Stimulated activated CD4-positive, alpha-beta T cell treated with anti-CD3 and anti-CD28 coated beads, Interleukin-2, amount 100 ng/mL, for 4 hours (primary cell): ENCODE measurements around the gene GEMIN8.

Source experiments
- DNase-seq: peaks from one replicate; pipeline ENCODE4 v3.0.0-alpha.2; 2020; ENCODE audit warnings: low read depth

Gene GEMIN8

DNA sequence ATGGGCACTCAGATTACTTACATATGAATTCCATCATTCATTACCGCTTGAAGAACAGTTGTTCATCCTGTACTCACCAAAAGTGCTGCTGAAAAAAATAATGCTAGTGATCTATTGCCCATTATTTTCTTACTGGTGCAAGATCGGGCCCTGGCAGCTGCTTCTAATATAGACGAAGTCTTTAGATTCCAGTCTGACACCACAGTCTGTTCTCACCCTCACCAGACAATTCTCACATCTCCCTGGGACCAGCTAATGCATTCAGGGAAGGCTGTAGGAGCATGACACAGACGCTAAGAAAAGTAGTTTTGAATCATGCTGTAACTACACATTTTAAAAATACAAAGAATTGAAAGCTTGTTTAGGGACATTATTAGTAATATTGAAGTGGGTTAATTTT is 13.8 kb downstream of the GEMIN8 start:
- DNase-seq, result no peak

DNA sequence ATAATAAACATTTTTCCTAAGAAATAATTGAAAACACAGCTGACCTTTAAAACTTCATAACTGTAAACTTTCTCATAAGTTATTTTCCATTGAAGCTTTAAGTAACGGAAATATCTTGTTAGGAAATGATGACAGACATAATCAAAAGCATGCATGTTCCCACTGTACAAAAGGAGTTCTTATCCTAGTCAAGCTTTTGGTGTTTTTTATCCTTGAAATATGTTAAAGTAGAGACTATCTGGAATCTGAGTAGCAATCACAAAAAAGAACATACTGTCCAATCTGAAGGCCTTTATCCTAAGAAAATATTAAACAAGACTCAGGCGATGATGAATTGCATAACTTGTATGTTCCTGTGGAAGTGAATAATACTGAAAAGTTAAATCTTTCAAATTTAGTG is 14.4 kb downstream of the GEMIN8 start:
- no peak for DNase-seq

DNA sequence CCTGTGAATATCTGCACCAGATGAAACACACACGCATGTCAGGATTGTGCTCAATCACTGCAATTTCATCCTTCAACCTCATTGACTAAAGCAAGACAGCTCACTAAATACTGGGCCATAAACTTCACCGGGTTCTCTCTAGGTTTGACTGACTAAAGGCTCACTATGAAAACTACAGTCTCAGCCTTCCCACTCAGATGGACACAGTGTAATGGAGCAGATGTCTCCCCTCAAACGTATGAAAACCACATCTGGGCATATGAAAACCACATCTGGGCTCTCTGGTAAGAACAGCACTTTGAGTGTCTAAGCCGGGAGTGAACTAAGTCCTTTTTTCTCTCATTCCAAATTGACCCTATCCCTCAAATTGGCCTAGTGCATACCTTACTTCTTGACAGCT is 15.2 kb downstream of the GEMIN8 start:
- DNase-seq, result no peak

DNA sequence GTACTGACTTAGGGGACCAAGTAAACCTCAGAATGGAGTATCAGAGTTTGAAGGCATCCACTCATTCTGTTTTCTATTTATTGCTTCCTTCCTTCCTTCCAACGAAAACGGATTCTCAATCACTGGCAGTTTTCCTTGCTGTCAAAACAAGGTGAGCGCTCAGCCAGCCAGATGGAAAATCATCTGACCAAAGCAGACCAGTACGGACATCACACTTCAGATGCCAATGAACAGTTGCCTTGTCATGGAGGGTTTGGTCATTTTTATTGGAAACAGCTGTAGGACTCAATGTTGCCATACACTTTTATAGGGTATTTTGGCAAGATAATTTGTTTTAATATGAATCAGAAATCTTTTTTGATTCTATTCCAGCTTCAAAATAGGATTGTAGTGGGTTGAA is 16.6 kb downstream of the GEMIN8 start:
- no peak for DNase-seq

DNA sequence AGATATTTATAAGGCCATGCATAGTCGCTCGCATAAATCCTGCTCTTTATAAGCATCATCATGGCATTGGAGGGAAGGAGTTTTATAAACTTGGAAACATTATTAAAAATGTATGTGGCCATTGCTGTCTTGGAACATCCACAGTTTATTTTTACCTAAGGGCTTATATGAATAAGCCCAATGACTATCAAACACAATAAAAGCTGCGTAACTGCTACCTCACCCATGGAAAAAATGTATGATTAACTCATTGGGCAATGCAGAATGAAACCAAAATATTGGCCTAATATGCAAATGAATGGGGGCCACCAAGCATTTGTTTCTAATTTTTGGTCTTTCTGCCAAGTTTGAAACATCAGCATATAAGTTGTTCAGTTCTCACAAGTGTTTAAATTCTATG is 19.1 kb downstream of the GEMIN8 start:
- no peak for DNase-seq

DNA sequence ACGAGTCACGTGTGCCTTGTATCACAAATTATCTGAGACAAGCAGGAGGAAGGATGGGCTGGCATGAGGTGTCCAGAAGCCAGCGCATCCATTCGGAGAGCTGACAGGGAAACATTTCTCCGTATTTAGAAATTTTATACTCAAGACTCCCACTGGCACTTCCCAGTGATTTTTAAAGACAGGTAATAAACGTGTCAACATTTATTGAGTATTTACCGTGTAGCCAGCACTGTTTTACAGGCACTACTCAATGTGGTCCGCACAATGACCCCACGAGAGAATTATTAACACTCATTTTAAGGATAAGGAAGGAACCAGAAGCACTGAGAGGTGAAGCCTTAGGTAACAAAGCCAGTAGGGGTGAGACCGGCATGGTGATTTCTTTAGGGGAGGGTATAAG is 23.2 kb downstream of the GEMIN8 start:
- no peak for DNase-seq

DNA sequence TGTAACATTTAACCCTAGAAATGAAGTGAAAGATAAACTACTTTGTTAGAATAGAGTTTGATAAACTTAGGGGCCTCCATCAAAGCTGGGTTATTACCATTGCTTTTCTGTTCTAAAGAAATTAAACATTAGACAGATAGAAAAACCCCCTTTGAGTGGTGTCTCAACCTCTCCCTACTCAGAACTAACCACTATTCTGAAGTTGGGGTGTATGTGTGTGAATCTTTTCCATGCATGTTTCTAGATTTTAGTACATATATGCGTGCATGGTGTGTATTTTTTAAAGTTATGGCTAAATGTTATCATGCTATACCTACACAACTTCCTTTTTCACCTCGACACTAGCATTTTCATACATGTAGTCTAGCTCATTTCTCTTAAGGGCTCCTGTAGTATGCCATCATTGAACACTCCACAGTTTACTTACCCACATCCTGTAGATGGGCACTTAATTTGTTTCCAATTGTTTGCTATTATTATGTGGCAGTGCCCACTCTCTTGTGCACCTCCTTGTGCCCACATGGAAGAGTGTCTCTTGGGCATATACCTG is 25.7 kb downstream of the GEMIN8 start:
- no peak for DNase-seq

DNA sequence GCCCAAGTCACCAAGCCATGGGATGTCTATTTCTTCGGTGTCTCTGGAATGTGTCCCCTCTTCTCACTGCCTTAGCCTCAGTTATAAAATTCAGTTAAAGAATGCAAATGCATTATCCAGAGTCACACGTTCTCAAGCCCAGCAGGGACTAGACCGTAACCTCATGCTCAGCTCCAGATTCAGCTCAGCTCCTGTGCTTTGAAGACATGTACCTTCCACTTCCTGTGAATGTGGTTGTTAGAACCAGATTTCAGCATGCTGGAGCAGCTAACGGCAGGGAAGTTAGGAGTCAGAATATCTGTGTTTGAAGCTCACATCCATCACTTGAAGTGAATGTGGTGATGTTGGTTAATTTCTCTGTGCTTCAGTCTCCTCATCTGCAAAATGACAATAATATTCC is 26.7 kb downstream of the GEMIN8 start:
- no peak for DNase-seq

DNA sequence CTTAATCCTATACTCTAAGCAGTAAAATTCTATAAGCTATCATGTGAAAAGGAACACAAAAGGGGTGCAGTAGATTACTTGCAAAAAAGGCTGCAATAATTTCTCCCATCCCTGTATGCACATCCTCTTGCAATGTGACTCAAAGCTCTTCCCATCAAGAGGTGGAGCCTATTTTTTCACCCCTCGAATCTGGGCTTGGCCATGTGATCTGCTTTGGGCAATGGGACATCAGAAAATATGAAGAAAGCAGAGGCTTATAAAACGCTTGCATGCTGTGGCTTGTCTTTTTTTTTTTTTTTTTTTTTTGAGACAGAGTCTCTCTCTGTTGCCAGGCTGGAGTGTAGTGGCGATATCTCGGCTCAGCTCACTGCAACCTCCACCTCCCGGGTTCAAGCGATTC is 33.0 kb downstream of the GEMIN8 start:
- no peak for DNase-seq

DNA sequence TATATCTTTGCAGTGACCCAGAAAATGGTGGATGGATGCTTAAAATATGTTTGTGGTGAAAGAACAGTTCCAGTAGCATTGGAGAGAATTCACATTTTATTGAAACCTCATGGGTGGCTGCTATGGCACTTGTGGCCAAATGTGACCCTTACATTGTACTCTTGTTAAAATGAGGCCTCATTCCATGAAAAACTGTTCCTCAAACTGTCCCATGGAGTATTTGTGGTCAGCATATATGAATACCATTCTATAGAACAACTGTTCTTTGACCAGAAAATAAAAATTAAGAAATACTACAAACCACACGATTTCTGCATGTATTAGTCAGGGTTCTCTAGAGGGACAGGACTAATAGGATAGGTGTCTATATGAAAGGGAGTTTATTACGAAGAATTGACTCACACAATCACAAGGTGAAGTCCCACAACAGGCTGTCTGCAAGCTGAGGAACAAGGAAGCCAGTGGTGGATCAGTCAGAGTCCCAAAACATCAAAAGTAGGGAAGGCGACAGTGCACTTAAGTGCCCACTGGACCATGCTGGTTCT is 35.1 kb downstream of the GEMIN8 start:
- no peak for DNase-seq

DNA sequence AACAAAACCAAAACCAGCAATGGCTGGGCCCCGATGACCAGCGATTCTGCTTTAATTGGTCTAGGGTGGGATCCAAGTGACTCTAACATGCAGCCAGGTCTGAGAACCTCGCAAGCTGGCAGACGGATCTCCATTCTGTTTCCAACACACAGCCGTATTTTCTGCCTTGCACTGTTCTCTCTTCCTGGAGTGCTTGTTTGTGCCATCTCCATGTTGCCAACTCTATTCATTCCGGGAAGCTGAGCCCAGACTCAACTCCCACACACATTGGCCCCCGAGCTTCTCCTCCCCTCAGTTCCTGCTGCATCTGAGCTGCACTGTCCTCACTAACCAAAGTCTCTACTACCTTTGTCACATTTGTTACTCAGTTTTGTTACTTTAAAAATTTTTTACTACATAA is 35.6 kb downstream of the GEMIN8 start:
- DNase-seq, result no peak

DNA sequence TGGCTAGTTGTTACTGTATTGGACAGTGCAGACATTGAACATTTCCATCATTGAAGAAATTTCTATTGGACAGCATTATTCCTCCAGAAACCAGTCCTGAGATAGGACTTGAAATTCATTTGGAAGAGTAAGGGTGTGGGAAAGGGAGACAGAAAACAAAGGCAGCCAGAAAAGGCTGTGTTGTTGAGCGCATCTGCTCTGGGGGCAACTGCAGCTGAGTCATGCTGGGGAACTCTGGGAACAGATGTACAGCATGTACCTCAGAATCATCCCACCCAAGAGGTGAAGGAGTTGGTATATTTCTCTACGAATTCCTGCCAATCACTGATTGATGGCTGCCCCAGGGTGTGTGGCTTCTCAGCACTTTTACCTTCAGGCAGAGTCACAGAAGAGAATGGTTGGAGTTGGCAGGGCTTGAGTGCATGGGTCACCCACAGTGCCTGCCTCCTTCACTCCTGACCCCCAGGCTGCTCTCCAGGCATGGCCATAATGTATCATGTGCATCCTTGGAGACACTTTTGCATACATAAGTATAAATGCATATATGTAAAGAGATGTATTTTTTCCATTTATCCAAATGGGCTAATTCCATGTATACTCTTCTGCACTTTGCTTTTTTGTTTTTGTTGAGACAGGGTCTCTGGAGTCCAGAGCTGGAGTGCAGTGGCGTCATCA is 39.4 kb downstream of the GEMIN8 start:
- DNase-seq, result no peak

DNA sequence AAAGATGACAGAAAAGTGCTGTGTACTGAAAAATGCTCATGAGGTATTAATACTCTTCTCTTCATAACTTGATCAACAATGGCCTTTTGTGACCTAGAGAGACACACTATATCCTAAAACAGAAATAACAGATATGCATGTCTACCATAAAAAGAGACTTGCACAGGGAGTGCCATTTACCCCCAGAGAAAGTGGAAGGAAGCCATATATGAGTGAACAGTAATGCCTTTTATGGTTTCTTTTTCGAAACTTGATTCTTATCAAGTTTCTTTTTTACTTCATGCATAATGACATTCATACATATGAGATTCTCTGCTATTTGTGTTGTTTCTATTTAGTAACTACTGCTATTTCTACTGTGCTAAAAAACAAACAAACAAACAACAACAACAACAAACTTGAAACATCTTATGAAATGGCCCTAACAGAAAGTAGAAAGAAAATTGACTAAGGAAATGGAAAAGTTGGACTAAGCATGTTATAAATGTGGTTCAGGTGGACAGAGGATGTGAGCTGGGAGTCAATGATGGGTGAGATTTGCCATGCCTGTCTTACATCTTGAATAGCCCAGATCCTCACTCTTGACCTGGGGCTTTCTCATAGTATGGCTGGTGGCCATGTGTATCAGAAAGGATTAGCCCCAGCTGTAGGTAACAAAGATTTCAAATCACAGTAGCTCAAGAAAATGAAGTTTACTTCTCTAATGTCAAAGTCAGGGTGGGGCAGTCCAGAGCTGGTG is 43.8 kb downstream of the GEMIN8 start:
- no peak for DNase-seq

DNA sequence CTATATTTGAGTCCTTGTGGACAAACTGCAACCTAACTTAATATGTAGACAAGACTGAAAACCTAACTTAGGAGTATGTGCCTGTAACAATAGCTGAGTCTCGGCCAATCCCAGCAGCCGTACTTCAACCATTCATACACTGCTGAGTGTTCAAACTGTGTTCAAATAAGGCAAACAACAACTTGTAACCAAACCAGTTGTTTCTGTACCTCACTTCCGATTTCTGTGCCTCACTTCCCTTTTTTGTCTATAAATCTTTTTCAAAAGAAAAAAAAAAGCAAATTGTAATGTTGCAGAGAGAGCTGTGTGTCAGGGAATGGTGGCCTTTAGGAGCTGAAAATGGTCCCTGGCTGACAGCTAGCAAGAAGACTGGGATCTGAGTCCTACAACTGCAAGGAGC is 46.0 kb downstream of the GEMIN8 start:
- DNase-seq, result no peak

DNA sequence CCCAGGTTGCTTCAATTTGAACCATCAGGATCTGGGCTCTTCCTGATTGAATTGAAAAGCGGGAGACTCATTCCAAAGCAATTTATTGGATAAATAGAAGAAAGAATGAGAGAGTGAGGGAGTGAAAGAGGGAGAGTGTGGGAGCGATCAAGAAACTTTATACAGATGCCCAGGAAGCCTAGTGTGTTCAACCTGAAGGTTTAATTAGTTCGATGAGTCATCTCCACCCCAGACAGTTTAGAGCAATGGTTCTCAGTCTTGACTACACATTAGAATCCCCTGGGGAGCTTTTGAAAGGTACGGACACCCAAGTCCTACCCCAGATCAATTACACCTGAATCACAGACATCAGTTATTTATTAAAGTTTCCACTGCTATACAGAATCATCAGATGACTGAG is 61.5 kb downstream of the GEMIN8 start:
- DNase-seq, result no peak

DNA sequence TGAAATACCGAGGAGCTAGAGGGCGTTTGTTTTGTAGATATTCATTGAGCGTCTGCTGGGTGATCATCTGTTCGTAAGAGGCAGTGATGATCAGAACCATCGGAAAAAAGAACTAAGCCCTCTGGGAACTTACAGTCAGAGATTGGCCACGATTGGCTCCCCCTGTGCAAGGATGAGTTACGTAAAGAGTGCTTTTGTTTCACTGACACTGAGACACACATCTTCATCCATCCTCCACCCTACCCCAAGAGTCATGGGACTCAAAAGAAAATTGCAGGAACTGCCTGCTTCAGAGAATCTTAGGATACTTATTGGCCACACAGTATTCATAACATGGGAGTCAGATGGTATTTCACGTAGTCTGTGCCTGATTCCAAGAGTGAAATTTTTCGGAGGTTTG is 62.1 kb downstream of the GEMIN8 start:
- DNase-seq, result no peak

DNA sequence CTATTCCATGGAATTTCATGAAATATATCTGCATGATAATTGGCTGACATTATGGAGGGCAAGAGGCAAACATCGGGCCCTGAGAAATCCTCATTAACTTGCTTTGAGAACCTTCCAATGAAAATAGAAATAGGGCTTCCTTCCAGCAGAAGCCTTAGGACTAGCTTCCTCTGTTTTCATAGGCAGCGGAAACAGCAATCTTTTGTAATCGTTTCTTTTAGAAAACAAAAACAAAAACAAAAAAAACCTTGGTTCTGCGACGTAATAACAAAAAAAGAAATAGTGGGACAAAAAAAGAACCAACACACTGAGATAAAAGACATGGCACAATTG is 62.9 kb downstream of the GEMIN8 start:
- no peak for DNase-seq

DNA sequence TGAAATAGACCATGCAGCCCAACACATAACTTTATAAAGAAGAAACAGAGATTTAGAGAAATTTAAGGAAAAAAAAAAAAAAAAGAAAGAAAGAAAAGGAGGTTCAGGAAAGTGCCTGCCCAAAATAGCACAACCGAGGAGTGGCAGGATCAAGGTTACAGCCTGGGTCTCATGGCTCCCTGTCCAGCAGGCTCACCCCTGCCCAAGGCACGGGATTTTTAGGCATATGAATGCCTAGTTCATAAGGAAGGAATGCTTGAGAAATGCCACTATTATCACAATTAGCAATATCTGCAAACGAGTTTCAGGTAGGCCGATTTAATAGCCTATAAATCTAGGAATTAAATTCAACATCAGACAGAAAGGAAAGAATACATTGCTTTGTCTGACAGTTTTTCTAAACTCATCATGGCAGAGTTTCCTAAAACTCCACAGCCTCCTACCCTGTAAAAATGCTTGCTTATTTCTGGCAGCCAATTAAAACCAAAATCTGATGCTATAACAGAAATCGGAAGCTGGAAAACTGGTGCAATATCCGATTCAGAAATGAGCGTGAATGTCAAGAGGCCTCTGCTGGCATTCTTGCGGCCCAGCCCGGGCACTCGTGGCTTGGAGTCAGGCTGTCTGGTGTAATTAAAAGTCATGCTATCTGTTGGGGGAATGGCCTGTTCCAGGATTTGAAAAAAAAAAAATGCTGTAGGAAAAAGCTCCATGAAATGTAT is 63.5 kb downstream of the GEMIN8 start:
- no peak for DNase-seq

DNA sequence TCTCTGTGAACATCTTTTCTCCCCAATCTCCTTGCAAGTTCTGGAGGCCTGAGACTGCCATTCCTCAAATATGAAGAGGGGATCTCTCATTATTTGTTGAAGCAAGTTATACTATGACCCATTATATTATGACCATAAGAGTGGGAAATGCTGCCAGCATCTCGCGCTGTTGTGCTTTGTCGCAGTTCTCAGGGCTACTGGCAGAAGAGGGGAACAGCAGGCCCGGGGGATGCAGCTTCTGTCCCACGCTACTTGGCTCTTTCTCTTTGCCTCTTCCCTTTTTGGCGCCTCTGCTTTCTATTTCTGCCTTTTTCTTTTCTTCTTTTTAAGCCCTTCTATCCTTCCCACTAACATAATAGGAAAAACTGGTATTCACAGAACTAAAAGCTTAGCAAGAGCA is 64.2 kb downstream of the GEMIN8 start:
- DNase-seq, result no peak

DNA sequence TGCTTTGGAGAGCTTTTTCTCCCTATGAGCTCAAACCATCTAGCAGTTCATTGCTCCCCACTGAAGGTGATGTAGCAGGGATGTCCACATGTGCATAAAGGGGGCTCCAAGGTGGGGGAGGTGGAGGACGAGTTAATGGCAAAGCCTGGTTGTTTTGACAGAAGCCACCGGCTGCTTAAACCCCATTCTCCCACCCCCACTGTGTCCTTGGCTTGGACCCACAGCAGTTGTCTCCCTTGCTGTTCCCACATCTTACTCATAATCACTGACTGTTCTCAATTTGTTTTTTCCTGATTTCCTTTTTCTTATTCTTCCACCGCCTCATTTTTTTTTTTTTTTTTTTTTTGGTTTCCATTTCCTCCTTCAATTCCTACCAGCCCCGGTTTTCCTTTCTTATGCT is 72.7 kb downstream of the GEMIN8 start:
- DNase-seq, result no peak
